AG08395 (cell line): ENCODE results near the gene MCMBP.
"Not testable (repeated sequence)": the region's sequence is repeated elsewhere in the genome, so short reads cannot be mapped to it uniquely, and the experiment has no call there.

Source experiments
- DNase-seq: peaks from one replicate; pipeline ENCODE4 v3.0.0; 2012; ENCODE audit warnings: mixed read lengths, low spot score

Gene MCMBP

GRCh38 chr10:119878524-119878923 is 5.9 kb upstream of the MCMBP start:
- DNase-seq = no peak

GRCh38 chr10:119872860-119873681 is 428 bp upstream of the MCMBP start:
- DNase-seq = peak; percentile 86

DNA sequence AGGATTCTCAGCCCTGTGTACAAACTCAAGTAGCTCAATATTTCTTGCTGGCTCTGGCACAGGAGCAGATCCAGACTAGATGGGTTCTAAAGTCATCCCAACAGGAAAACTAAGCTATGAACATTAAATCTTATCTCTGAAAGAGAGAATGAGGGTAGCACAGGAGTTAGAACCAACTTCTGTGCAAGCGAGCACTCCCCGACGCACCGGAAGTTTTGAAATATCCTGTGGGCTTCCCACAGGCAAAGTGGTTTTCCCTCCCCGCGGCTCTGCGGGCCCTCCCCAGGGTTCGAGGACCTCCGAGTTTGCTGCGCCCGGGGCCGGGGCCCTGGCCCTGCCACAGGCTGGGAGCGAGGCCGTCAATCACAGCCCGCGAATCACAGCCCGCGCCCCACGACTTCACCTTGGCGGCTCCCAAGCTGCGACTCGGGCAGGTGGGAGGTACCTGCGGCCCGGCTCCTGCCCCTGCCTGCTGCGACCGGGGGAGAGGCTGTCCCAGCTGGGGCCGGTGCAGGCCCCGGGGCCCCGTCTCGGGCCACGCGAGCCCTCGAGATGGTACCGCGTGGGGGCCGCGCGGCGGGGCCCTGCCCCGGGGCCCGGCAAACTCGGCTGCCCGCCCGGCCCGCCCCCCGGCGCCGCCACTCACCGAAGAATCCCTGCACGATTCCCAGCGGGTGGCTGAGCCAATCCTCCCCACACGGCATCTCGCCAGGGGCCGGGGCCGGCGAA is 598 bp downstream of the MCMBP start:
- peak; percentile 25 for DNase-seq

DNA sequence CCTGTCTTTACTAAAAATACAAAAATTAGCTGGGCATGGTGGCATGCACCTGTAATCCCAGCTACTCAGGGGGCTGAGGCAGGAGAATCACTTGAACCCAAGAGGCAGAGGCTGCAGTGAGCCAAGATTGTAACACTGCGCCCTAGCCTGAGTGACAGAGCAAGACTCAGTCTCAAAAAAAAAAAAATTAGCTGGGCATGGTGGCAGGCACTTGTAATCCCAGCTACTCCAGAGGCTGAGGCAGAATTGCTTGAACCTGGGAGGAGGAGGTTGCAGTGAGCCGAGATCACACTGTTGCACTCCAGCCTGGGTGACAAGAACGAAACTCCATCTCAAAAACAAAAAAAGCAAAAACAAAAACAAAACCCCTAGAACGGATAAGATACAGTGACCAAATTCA is 3.2 kb downstream of the MCMBP start:
- not testable (repeated sequence) for DNase-seq

DNA sequence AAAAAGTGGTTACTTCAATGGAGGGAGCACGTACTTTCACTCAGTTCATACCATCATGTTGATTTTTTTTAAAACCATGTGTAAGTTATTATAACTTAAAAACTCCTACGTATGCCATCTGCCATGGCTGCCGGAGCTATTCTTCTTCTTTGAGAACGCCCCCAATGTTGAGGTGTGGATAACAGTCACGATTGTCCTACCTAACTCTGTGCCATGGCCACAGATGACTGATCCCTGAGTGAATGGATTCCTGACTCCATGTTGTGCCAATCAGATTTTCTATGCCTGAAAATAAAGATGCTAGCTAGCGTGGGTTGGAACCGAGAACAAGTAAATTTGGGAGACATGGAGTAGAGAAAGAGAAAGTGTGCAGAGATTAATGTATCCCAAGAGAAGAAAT is 5.3 kb downstream of the MCMBP start:
- no peak for DNase-seq

- no peak for DNase-seq
Observed at GRCh38 chr10:119865699-119866240, 6.9 kb downstream of the MCMBP start.

DNA sequence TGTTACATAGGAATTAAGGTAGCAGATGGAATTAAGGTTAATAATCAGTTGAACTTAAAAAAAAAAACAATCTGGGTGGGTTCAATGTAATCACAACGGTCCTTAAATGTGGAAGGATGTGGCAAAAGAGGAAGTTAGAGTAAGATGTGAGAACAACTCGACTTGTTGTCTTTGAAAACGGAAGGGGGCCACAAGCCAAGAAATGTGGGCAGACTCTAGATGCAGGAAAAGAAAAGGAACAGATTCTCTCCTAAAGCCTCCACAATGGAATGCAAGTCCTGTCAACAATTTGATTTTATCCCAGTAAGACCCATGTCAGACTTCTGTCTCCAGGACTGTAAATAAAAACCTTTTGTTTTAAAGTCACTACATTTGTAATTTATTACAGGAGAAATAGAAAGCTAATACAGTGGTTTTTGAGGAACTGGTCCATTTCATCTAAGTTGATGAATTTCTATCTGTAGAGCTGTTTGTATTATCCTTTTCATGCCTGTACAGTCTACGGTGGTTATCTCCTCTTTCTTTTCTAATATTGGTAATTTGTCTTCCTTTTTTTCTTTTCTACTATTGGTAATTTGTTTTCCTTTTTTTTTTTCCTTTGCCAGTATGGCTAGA is 8.6 kb downstream of the MCMBP start:
- DNase-seq = no peak

DNA sequence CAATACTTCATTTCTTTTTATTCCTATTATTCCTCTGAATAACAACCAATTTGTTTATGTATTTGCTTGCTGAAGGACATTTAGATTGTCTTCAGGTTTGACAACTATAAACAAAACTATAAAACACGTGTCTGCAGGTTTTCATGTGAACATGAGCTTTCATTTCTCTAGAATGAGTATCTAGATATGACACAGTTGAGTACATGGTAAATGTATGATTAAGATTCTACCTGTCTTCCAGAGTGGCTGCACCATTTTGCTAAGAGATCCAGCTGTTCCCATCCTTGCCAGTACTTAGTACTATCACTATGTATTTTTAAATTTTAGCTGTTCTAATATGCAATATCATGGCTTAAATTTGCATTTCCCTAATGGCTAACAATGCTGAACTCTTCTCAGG is 10.1 kb downstream of the MCMBP start:
- DNase-seq = no peak

DNA sequence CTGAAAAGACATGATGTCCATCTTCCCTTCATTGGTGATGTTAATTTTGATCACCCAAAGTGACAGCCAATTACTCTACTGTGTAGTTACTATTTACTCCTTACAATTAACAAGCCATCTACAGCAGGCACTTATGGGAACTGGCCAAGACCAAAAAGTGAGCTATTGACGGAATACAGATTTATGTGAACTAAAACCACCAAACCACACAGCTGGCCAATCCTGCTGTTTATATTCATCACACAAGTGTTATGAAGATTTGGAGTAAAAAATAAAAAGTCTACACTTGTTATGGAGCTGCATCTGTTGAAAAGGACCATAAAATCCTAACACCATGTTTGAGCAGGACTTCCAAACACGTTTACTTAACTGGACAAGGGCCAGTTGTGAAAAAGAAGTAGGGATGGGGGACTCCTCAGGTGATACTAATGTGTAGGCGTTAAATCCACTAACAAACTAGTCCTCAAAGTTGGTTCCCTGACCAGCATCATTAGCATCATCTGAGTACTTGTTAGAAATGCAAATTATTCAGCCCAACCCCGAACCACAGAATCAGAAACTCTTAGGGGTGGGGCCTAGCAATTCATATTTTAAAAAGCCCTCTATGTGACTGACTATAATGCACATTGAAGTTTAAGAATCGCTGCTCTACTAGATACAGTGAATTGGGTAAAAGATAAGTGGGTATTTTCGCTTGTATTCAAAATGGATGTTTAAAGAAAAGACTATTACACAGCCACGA is 11.6 kb downstream of the MCMBP start:
- no peak for DNase-seq

DNA sequence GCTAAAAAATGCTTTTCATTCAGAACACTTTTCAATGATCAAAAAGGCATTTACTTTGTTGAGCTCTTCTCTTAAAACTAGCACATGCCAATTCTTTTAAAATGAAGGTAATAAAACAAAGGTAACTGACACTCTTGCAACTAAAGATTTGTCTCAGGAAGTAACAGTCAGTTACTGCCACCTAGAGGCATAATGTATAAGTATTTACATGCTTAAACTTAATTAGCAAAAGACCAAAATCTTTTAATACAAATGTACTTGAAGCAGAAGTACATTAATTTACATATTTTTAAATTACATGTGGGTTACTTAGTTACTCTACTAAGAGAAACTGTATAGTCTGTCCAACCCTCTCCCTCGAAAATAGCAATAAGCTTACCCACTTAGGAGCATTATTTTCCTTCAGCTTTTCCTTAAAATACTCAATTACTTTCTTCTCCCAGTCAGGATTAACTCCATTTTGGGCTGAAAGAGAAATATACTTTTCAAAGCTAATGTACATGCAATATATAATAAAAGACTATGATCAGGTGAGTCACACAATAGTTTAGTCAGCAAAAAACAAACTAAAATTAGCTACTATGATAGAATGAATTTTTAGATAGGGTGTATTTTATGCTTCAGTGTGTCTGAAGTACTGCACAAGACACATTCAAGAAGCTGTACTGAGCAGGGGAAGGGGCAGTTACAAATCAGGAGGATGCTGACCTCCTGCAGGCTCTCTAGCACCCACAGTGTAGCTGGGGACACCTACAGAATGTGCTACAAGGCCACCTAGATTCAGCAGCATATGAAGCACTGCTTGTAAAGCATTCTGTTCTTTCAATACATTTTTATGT is 13.0 kb downstream of the MCMBP start:
- peak; percentile 30 for DNase-seq

DNA sequence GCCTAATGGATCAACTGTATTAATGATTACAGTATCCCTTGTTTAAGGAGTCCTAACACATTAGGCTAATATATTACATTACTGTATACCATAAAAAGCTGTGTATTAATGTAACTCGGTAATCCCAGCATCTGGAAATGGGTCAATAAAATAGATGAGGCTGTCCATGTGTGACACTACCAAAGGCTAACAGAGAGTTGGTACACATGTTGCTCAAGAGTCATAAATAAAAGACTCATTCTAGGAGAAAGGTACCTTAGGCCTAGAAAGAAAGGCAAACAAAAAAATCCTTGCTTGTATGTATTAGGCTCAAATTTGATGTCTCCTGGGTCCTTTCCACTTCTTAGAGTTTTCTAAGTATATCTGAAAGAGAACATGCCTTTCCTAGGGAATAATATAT is 14.6 kb downstream of the MCMBP start:
- DNase-seq = no peak

GRCh38 chr10:119853574-119853973 is 19.1 kb downstream of the MCMBP start:
- DNase-seq = no peak

DNA sequence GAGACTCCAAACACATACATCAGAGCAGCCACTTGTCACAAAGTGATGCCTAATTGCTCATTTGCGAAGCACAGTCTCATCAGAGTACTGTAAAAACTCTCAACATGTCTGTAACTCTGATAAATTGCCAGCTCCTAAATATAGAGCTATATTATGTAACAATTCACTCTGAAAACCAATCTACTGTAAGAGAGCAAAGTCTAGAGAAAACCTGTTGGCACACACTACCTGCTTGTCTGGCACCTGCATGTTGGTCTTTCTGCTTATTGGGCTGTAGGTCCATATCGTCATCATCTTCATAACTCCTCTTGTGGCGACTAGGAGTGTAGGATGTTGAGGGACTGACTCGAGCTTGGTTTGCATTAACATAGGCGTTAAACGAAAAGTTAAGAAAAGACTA is 19.8 kb downstream of the MCMBP start:
- DNase-seq = no peak

GRCh38 chr10:119852277-119852676 is 20.4 kb downstream of the MCMBP start:
- no peak for DNase-seq

GRCh38 chr10:119849944-119850343 is 22.7 kb downstream of the MCMBP start:
- DNase-seq = no peak

DNA sequence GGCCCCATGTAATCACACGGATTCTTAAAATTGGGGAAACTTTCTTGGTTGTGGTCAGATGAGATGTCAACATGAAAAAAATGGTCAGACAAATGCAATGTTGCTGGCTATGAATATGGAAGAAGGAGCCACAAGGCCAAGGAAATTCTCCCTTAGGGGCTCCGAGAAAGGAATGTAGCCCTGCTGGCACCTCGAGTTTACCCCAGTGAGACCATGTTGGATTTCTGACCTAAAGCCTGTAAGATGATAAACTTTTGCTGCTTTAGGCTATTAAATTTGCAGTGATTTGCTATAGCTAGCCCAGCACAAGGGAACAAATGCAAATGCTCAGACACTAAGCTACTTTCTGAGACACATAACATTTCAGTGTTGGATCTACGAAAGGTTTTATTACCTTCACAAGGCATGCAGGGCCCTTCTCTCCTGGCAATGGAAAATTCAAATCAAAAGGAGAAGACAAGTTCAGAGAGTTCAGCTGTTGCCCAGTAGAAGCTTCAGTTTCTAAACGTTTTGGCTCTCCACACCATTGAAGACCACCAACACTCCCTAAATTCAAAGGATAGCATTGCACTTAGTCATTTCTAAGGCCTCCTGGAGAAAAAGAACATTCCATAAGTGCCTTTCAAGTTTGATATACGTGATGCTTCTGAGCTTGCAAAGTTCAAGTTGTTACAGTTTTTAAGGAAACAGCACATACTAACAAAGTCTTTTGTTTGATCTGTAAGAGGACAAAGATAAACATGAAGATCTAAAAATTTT is 23.4 kb downstream of the MCMBP start:
- peak; percentile 56 for DNase-seq

DNA sequence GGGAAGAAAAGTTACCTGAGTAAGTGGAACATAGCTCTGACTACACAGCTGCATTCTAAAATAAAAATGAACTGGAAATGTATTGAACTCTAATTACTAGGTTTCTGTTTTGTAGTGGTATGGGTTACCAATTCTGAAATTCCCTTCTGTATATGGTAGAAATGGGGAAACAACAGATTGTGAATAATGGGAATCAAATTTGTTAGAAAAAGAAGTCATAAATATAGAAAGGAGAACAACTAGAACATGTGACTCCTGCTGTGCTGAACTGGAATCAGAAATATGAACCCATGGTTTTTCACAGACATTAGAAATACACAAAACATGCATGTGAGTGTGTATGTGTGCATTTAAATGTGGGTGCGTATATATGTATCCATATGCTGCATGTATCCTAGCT is 27.0 kb downstream of the MCMBP start:
- no peak for DNase-seq

- DNase-seq = no peak
Observed at GRCh38 chr10:119834188-119834587, 38.5 kb downstream of the MCMBP start.

DNA sequence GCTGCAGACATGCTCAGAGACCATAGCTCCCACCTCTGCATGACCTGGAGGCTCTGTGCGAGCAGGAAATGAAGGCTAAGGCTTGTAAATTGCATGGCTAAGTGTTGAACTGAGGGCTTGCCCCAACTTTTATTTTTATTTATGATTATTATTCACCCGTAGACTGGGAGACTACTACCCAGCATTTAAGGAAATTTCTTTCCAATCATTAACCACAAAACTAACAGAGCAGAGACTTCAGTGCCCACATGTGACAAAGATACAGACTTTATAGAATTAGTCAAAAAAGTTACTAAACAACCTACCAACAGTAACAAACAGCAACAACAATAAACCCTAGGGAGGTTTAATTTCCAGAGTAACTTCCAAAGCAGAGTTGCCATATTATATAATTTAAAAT is 39.7 kb downstream of the MCMBP start:
- DNase-seq = no peak

DNA sequence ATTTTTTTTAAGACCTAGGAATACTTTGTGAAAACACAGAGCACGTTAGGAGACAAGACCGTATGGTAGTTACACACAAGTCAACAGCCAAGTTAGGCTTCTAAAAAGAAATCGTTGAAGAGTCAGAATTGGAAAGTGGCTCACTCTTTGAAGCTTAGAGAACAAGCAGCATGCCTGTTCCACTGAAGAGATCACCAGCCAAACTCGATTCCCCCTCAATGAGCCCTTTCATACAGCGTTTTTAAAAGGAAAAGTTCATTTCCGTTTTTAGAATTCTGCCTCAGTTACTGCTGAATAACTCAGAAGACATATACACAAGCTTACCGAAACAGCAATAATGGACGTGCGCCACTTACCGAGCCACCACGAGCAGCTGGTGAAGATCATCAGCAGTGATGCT is 41.0 kb downstream of the MCMBP start:
- DNase-seq = no peak
